Astrocyte (in vitro differentiated cells and primary cell): ENCODE results near the gene CARD10.

Experiments
- EZH2 ChIP-seq: IDR thresholded peaks from 2 replicates; pipeline ENCODE4 v1.6.1; 2012; ENCODE audit warnings: mild to moderate bottlenecking, low read length, inconsistent platforms; ENCODE audit not compliant: insufficient read depth
- TF ChIP-seq, protein P1 (sequence below): IDR thresholded peaks from 2 replicates; pipeline ENCODE4 v1.5.1; 2011; ENCODE audit warnings: low read depth, mild to moderate bottlenecking, inconsistent platforms, low read length, moderate library complexity; ENCODE audit not compliant: insufficient read depth

DNA sequence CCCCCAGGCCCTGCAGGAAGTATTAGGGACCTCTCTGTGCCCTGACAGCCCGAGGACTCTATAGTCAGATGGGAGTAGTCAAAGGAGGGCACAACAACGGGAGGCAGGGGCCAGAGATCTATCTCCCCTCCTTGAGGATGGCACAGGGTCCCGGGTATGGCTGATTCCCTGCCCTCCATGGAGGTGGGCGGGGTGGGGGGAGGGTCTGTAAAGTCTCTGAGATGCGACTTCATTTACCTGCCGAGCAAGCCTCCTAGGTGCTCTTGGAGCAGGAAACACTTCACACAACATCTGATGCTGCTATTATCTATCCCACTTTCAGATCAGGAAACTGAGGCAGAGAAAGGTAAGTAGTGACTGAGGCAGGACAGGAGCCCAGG is 40.3 kb upstream of the CARD10 start:
- no peak for TF ChIP-seq EZH2
- TF ChIP-seq, protein P1, sequence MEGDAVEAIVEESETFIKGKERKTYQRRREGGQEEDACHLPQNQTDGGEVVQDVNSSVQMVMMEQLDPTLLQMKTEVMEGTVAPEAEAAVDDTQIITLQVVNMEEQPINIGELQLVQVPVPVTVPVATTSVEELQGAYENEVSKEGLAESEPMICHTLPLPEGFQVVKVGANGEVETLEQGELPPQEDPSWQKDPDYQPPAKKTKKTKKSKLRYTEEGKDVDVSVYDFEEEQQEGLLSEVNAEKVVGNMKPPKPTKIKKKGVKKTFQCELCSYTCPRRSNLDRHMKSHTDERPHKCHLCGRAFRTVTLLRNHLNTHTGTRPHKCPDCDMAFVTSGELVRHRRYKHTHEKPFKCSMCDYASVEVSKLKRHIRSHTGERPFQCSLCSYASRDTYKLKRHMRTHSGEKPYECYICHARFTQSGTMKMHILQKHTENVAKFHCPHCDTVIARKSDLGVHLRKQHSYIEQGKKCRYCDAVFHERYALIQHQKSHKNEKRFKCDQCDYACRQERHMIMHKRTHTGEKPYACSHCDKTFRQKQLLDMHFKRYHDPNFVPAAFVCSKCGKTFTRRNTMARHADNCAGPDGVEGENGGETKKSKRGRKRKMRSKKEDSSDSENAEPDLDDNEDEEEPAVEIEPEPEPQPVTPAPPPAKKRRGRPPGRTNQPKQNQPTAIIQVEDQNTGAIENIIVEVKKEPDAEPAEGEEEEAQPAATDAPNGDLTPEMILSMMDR = no peak
